ENCODE results near the gene TMX1.

TMX1 gene

DNA sequence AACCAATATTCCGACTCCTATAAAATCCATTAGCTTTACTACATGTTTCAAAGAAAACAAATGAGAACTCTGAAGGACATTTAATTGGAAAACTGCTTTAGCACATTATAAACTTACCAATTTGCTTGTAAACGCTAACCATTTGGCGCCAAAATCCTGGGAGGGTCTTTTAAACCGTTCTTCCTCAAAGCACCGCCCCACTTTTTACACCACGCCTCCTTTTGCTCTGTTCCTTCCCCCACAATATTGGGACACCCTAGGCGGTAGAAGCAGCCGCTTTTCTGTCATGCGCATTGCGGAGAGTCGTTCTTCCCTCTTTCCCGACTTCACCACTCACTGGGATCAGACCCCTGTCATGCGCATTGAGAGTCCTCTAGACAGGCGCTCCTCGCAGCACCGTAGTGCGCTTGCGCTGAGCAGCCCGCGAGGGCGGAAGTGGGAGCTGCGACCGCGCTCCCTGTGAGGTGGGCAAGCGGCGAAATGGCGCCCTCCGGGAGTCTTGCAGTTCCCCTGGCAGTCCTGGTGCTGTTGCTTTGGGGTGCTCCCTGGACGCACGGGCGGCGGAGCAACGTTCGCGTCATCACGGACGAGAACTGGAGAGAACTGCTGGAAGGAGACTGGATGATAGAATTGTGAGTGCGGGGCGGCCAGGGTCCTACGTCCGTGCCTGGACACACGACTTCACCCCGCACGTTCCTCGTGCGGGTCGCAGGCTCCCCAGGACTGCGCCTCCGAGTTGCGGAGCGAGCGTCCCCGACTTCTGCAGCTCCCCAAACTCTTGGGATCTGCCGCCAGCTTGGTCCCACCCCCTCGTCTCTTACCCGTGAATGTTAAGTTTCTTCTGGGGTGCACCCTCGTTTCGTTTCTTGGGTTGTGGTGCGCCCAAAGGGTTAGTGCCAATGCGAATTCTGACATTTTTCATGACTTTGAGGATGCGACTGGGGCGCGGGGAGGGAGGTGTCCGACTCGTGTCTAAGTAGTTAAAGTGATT, at the start of gene TMX1:
Gene TMX1 (plus strand): TSS at position 435 of the 991 bp plus-strand sequence. CDS start 46 bp downstream, at position 481.
- peak; percentile 99 for DNase-seq (ENCODE audit: low read depth)

GRCh38 chr14:51201890-51202289, 38.2 kb upstream of the TMX1 start:
- DNase-seq (ENCODE audit: low read depth), result no peak

DNA sequence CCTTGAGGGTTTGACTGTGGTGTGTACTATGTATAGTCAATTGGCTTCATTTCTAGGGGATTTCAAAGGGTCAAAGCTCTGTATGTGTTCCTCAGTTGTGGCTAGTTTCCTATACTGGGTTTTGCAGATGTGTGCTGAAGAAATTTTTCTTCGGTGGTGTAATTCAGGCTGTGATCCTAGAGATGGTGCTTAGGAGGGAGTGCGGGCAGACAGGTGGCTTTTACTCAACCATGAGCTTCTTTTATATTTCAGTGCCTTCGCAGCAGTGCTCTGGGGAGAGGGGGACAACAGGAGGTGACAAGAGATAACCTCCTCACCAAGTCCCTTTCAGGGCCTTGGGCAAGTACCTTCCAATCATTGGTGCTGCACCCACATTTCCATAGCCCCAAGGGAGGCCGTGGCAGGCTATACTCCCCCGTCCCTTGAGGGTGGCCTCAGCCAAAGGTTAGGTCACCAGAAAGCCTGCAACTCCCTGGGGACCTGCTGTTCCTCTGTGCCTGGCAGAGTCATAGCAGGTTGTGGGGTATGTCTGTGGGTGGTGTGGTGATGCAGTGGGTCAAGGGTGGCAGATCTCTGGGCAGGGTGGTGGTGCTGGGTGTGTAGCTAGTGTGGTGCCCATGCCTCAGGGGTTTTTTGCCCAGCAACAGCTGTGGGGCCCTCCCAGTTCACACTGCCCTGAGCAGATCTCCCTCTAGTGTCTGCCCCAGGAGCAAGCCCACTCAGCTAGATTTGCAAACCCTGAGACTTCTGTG, 37.0 kb upstream of the TMX1 start:
- no peak for DNase-seq (ENCODE audit: low read depth)

DNA sequence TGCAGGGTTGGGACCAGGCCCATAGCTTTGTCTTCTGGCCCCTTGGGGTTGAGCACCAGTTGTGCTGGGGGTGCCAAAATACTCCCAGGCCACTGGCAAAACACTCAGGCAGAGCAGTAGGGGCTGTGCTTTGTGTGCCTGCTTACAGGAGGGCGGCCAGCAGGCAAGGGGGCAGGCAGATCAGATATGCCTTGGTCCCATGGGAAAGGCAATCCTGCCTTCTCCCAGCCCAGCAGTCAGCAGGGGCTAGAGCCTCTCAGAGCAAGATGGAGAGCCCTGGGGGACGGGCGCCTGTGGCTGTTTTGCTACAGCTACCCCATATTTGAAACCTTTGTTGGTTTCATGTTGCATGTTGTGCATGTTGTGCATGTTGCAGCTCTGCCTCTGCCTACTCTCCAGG, 36.2 kb upstream of the TMX1 start:
- DNase-seq (ENCODE audit: low read depth), result no peak

- no peak for DNase-seq (ENCODE audit: low read depth)
Observed at GRCh38 chr14:51205486-51205885, 34.6 kb upstream of the TMX1 start.

- DNase-seq (ENCODE audit: low read depth), result no peak
Observed at GRCh38 chr14:51206462-51206861, 33.6 kb upstream of the TMX1 start.

DNA sequence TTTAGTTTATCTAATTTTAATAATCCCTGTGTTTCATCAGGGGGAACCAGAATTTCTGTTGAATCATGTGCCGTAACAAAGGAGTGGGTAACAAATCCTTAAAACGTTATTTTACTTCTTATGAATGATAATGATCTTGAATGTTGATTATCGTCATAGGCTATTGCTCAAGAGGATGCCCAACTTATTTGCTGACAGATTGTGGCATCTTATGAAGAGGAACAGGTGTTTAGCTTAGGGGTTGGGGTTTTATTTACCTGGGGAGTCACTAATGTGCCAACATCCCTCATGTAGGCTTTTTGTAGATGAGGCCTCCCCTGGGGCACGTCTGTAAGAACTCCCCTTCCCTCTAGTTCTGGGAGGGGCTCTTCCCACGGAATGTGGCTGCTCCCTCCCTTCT, 32.4 kb upstream of the TMX1 start:
- DNase-seq (ENCODE audit: low read depth), result no peak

DNA sequence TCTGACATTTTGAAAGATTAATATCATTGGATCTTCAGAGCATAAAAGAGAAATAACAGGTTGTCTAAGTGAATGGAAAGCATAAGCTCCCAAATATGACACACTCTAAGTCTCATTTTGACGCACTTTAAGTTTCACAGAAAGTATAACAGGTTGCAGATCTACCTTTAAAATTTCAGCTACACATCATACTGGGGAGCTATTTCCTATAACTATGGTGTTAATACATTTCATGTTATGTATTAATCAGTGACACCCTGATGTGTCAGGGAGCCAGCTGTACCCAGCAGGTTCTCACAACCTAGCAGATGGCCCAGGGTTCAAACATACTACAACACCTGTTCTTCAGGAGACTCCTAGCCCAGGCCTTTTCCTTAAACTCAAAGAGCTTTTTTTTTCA, 31.1 kb upstream of the TMX1 start:
- DNase-seq (ENCODE audit: low read depth), result no peak

- no peak for DNase-seq (ENCODE audit: low read depth)
Observed at GRCh38 chr14:51209457-51209856, 30.6 kb upstream of the TMX1 start.

DNA sequence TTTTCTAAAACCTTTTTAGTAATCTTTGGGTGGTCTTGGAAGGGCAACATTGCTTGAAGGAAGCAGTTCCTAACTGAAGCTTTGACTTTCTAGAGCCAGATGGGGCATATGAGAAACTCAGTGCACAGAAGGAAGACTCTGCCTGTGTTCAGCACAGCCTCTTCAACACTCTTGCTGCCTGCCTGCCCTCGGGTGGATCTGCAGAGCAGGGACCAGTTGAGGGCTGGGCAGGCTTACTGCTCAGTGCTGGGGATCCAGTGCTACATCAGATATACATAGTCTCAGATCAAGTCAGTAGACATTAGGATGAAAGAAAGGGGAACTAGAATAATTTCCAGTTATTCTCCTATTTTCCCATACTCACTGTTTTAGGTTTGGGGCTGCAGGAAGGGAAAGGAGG, 29.5 kb upstream of the TMX1 start:
- DNase-seq (ENCODE audit: low read depth), result no peak

- peak; percentile 21 for DNase-seq (ENCODE audit: low read depth)
Observed at GRCh38 chr14:51211149-51211548, 28.9 kb upstream of the TMX1 start.

GRCh38 chr14:51216602-51217001, 23.4 kb upstream of the TMX1 start:
- no peak for DNase-seq (ENCODE audit: low read depth)

GRCh38 chr14:51219473-51220448, 20.3 kb upstream of the TMX1 start:
- peak; percentile 45 for DNase-seq (ENCODE audit: low read depth)

DNA sequence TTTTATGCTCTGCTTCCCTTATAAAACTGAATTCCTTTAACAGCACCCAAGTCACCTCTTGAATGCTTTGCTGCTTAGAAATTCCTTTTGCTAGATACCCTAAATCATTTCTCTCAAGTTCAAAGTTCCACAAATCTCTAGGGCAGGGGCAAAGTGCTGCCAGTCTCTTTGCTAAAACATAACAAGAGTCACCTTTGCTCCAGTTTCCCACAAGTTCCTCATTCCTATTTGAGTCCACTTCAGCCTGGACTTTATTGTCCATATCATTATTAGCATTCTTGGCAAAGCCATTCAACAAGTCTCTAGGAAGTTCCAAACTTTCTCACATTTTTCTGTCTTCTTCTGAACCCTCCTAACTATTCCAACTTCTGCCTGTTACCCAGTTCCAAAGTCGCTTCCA, 16.6 kb upstream of the TMX1 start:
- DNase-seq (ENCODE audit: low read depth), result peak; percentile 22

GRCh38 chr14:51224551-51224950, 15.5 kb upstream of the TMX1 start:
- peak; percentile 13 for DNase-seq (ENCODE audit: low read depth)

GRCh38 chr14:51225751-51226150, 14.3 kb upstream of the TMX1 start:
- DNase-seq (ENCODE audit: low read depth), result peak; percentile 7

GRCh38 chr14:51228391-51228790, 11.7 kb upstream of the TMX1 start:
- DNase-seq (ENCODE audit: low read depth), result no peak

DNA sequence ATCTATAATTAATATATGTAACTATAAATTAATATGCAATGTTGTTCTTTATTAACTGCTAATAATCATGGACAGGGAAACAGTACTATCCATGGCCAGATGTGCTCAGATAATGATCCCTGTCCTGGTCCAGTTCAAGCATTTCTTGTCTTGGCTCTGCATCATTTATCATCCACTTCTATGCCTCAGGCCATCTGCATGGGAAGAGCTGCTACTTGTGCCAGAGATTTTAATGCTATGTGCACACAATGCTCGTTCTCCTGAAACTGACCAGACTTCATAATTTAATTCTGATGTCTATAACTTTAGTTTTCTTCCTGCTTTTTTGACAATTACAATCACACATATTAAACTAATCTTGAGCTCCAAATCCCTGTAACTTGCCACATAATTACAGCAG, 11.2 kb upstream of the TMX1 start:
- peak; percentile 20 for DNase-seq (ENCODE audit: low read depth)

- DNase-seq (ENCODE audit: low read depth), result peak; percentile 36
Observed at GRCh38 chr14:51236314-51236713, 3.7 kb upstream of the TMX1 start.

- no peak for DNase-seq (ENCODE audit: low read depth)
Observed at GRCh38 chr14:51240804-51241380, 845 bp downstream of the TMX1 start.
